ENCODE data around the gene LITAFD. TPM values are rescaled to one million over a fixed set of nuclear protein-coding genes. Genes with fewer than 3 reads are reported as not detected.
"Not testable (repeated sequence)": the region's sequence is repeated elsewhere in the genome, so short reads cannot be mapped to it uniquely, and the experiment has no call there.

Gene LITAFD
- total and polyA plus RNA-seq, 12 donors = not detected

- intact Hi-C loops (cut with DNase I) = no loop called here
- Histone ChIP-seq H3K36me3 (replicated peaks in 1 of 2) (no peaks in the 10 kb centered on the region), H3K4me3 (peak overlapping the region; percentile 9 to 82 (median 66)), H3K27ac (peak overlapping the region; percentile 77 to 91 (median 83)), H3K9me3 (replicated peaks in 1 of 3) (no peaks in the 10 kb centered on the region), H3K4me1 (replicated peaks in 1 of 2) (peaks cover 54 to 58% of the 10 kb centered on the region in 2 donors), H3K27me3 (no peaks in the 10 kb centered on the region)
- DNase-seq = peak in 1 of 7 donors; percentile 37
- no peak for TF ChIP-seq CTCF (IDR thresholded peaks at IDR 0.05)
- TF ChIP-seq POLR2A (IDR thresholded peaks at IDR 0.05) = no peak
- 0 to 1% (median 0%) methylated on average over 6 to 16 of the region's 16 CpGs for WGBS, 4 donors
Measured at GRCh38 chr16:8867932-8868415, 14.2 kb upstream of the LITAFD start.

GRCh38 chr16:8868416-8869211 is 13.5 kb upstream of the LITAFD start, which contains the start of gene CARHSP1:
Gene CARHSP1, minus strand, starts transcription at chr16:8869006. Its CDS starts 9,678 bp downstream, at chr16:8859328.
- 0 to 1% (median 1%) methylated on average over 33 to 83 of the region's 83 CpGs; no CpG with 5 or more reads in 1 of the 4 donors for WGBS, 4 donors
- peak; percentile 85 to 93 (median 87) for DNase-seq
- Histone ChIP-seq H3K4me1 (replicated peaks in 1 of 2) (peaks cover 48 to 51% of the 10 kb centered on the region in 2 donors), H3K36me3 (replicated peaks in 1 of 2) (no peaks in the 10 kb centered on the region), H3K27ac (peak within 1 kb of the TSS; percentile 77 to 91 (median 83)), H3K27me3 (no peaks in the 10 kb centered on the region), H3K4me3 (peak within 1 kb of the TSS; percentile 9 to 82 (median 66)), H3K9me3 (replicated peaks in 1 of 3) (no peaks in the 10 kb centered on the region)
- TF ChIP-seq CTCF (IDR thresholded peaks at IDR 0.05) = no peak
- peak; percentile 57 to 81 for TF ChIP-seq POLR2A (IDR thresholded peaks at IDR 0.05)
- intact Hi-C loops (cut with DNase I) = no loop called here

DNA sequence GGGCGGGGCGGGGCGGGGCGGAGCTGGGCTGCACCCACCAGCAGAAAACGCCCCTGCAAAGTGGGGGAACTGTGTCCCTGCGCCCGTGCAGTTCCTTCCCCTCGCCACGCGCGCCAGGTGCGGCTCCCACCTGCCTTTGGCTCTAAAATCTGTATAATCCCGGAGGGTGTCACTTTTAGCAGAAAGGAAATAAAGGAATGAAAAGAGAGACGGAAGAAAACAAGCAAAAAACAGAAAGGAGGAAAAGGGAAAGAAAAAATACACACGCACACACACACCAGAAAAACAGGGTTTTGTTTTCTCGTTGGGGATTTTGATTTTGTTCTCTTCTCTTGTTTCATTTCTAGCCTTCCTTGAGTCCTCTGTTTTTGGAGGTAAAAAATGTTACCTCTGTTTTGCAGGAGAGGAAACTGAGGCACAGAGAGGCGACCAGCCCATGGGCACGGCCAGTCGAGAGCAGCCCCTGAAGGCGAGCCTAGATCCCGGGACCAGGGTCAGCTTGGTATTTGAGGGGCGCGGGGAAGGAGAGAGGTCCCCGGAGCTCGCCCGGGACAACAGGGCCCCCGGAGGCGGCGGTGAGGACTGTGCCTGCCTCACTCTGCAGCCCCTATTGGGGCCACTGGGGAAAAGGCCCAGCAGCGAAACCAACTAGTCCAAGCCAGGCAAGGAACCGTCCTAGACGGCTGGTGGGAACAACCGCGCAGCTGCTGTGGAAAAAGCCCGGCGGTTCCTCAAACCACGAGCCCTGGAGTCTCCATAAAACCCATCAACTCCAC is 12.8 kb upstream of the LITAFD start:
- intact Hi-C loops (cut with DNase I) = no loop called here
- H3K4me1 ChIP-seq (replicated peaks in 1 of 2) = peaks cover 40 to 43% of the 10 kb centered on the region in 2 donors

GRCh38 chr16:8869988-8870241 is 12.2 kb upstream of the LITAFD start:
- H3K4me1 ChIP-seq (replicated peaks in 1 of 2) = peaks cover 35 to 38% of the 10 kb centered on the region in 2 donors
- H3K36me3 ChIP-seq (replicated peaks in 1 of 2); H3K9me3 ChIP-seq (replicated peaks in 1 of 3); H3K4me3 ChIP-seq; intact Hi-C loops (cut with DNase I); H3K27me3 ChIP-seq: not testable (repeated sequence)
- peak in 1 of 7 donors; percentile 23 for DNase-seq
- peak overlapping the region in 4 of 5 donors; percentile 3 to 91 (median 80) for H3K27ac ChIP-seq
- WGBS, 4 donors = 91 to 97% (median 94%) methylated on average over 9 to 10 of the region's 10 CpGs

More for the DNA sequence above, 12.8 kb upstream of the LITAFD start:
- TF ChIP-seq POLR2A (IDR thresholded peaks at IDR 0.05) (no peak), CTCF (IDR thresholded peaks at IDR 0.05) (peak in 3 of 6 experiments; percentile 14 to 25 (median 22))
- H3K27me3 ChIP-seq = no peaks in the 10 kb centered on the region
- DNase-seq = peak in 2 of 7 donors; percentile 21 to 23
- H3K9me3 ChIP-seq (replicated peaks in 1 of 3) = no peaks in the 10 kb centered on the region
- no peaks in the 10 kb centered on the region for H3K36me3 ChIP-seq (replicated peaks in 1 of 2)
- H3K4me3 ChIP-seq = peak overlapping the region in 2 of 4 donors; percentile 64 to 68
- 26 to 29% (median 28%) methylated on average over 32 to 37 of the region's 37 CpGs for WGBS, 4 donors
- H3K27ac ChIP-seq = peak overlapping the region in 4 of 5 donors; percentile 3 to 91 (median 86)

Data from adrenal gland (tissue), 12 donors.